Tibial artery (tissue), 4 donors: ENCODE measurements around the gene PRDM12.

ENCODE experiments used
- DNase-seq, 2 donors: peaks; one replicate each; pipeline ENCODE4 v3.0.0-alpha.2; 2019
- H3K27ac ChIP-seq, 2 donors: fragments of 200-600 bp; sonication (generic) in 1 of 2; 1 replicate in 1 of 2; 2 replicates in 1 of 2; pipeline ENCODE4 v1.5.1; 2018 to 2019; ENCODE audit warnings: mild to moderate bottlenecking in 1 of 2
- H3K27me3 ChIP-seq, 2 donors: fragments of 200-600 bp; sonication (generic) in 1 of 2; one replicate each; pipeline versions ENCODE4 v1.5.1 to v1.6.0; 2016 to 2019
- H3K36me3 ChIP-seq, 3 donors: fragments of 200-600 bp; sonication (generic) in 2 of 3; one replicate each; pipeline ENCODE4 v1.5.1; 2016 to 2019; ENCODE audit warnings: mild to moderate bottlenecking in 2 of 3
- H3K4me1 ChIP-seq, 4 donors: fragments of 200-600 bp; sonication (generic) in 2 of 4; 1 replicate in 3 of 4; 2 replicates in 1 of 4; pipeline ENCODE4 v1.5.1; 2016 to 2019
- H3K4me3 ChIP-seq, 2 donors: fragments of 200-600 bp; sonication (generic) in 1 of 2; 1 replicate in 1 of 2; 2 replicates in 1 of 2; pipeline ENCODE4 v1.5.1; 2018 to 2019; ENCODE audit warnings: mild to moderate bottlenecking in 2 of 2
- H3K9me3 ChIP-seq, 3 donors: fragments of 200-600 bp; sonication (generic) in 1 of 3; one replicate each; pipeline ENCODE4 v1.5.1; 2016 to 2019
- intact Hi-C: fragments of 100-400 bp; cut with DNase I; formaldehyde crosslinking; loops from one replicate; pipeline ENCODE4 v1.15.0; 2023; ENCODE audit warnings: low total_unique reads
- TF ChIP-seq, protein P1 (sequence below), 2 experiments: fragments of 200-600 bp in 1 of 2; fragments of 450-650 bp in 1 of 2; IDR thresholded peaks; one replicate each; pipeline ENCODE4 v1.5.1; 2017 to 2019; ENCODE audit warnings: antibody characterized with exemption in 2 of 2, mild to moderate bottlenecking in 1 of 2, moderate library complexity in 1 of 2

Gene PRDM12

DNA sequence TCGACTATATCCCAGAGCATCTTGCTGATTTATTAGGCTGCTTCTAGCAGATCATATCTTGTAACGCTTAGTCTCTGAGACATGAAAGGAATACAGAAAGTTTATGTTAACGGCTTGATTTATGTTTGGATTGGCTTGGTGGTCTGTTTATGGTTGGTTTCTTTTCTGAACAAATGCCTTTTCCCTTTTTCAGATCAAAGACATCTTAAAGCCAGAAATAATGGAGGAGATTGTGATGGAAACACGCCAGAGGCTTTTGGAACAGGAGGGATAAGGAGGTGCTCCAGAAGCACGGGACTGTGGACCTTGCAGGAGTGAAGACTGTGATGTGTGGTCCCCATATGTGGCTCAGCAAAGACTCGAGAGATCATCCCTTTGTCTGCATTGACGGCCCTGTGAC is 39.1 kb downstream of the PRDM12 start:
- intact Hi-C loops, result loop anchor here (5.0 kb wide), 2 partner anchors 64 to 344 kb away; no protein-coding TSS in a partner anchor
- H3K9me3 ChIP-seq, result no peaks in the 10 kb centered on the region
- peaks cover 0 to 15% (median 6%) of the 10 kb centered on the region in 4 donors for H3K4me1 ChIP-seq
- H3K4me3 ChIP-seq, result no peak overlapping the region
- H3K27ac ChIP-seq, result no peak overlapping the region
- TF ChIP-seq, protein P1, sequence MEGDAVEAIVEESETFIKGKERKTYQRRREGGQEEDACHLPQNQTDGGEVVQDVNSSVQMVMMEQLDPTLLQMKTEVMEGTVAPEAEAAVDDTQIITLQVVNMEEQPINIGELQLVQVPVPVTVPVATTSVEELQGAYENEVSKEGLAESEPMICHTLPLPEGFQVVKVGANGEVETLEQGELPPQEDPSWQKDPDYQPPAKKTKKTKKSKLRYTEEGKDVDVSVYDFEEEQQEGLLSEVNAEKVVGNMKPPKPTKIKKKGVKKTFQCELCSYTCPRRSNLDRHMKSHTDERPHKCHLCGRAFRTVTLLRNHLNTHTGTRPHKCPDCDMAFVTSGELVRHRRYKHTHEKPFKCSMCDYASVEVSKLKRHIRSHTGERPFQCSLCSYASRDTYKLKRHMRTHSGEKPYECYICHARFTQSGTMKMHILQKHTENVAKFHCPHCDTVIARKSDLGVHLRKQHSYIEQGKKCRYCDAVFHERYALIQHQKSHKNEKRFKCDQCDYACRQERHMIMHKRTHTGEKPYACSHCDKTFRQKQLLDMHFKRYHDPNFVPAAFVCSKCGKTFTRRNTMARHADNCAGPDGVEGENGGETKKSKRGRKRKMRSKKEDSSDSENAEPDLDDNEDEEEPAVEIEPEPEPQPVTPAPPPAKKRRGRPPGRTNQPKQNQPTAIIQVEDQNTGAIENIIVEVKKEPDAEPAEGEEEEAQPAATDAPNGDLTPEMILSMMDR (IDR thresholded peaks at IDR 0.05), result no peak
- H3K27me3 ChIP-seq, result no peaks in the 10 kb centered on the region
- no peak for DNase-seq
- H3K36me3 ChIP-seq, result peaks cover 36 to 72% (median 54%) of the 10 kb centered on the region in 3 donors

DNA sequence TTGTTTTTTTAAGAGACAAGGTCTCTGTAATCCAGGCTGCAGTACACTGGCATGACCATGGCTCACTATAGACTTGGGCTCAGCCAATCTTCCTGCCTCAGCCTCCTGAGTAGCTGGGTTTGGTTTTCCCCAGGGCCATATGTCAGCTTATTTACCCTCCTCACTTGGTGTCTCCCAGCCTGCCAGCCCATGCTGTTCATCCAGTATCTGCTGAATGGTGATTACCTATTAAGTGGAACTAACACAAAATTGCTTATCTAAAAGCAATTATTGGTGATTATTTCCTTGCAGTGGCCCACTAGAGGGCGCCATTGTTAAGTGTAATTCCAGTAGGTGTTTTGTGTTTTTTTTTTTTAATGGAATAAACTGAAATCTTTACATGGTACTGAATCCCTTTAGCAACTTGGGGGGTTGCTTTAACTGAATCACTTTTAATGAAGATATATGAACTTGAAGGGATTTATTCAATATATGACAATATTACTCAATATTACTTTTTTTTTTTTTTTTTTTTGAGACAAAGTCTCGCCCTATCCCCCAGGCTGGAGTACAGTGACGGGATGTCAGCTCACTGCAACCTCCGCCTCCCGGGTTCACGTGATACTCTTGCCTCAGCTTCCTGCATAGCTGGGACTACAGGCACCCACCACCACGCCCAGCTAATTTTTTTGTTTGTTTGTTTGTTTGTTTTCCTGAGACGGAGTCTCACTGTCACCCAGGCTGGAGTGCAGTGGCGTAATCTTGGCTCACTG is 43.0 kb downstream of the PRDM12 start:
- Histone ChIP-seq H3K9me3 (no peaks in the 10 kb centered on the region), H3K27me3 (no peaks in the 10 kb centered on the region), H3K36me3 (peaks cover 27 to 39% (median 29%) of the 10 kb centered on the region in 3 donors), H3K27ac (no peak overlapping the region), H3K4me3 (no peak overlapping the region), H3K4me1 (peaks cover 0 to 7% (median 3%) of the 10 kb centered on the region in 4 donors)
- intact Hi-C loops, result loop anchor here (2.0 kb wide), 1 partner anchor 235 kb away; no protein-coding TSS in a partner anchor
- DNase-seq, result peak; percentile 69 to 71
- TF ChIP-seq, protein P1 (IDR thresholded peaks at IDR 0.05), result peak; percentile 68 to 75

DNA sequence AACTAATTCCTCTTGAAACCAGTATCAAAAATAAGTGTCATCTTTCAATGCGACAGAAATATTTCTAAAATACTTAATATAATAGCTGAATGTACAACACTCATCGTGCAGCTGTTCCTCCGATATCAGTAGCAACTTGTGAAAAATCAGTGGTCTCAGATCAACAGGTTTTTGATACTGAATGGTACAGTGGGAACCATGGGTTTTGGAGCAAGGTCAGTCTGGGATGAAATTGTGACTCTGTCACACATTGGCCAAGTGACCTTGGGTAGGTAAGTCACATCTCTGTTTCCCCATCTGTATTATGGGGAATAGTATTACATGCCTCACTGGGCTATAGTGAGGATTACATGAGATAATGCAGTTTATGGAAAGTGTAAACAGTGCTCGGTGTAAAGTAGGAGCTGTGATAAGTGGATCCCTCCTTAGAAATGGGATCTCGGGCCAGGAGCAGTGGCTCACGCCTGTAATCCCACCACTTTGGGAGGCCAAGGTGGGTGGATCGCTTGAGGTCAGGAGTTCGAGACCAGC is 46.5 kb downstream of the PRDM12 start:
- peaks cover 0 to 21% (median 13%) of the 10 kb centered on the region in 4 donors for H3K4me1 ChIP-seq
- no peaks in the 10 kb centered on the region for H3K9me3 ChIP-seq
- TF ChIP-seq, protein P1 (IDR thresholded peaks at IDR 0.05), result no peak
- DNase-seq, result no peak
- H3K36me3 ChIP-seq, result peaks cover 0 to 6% (median 0%) of the 10 kb centered on the region in 3 donors
- no peak overlapping the region for H3K27ac ChIP-seq
- no peaks in the 10 kb centered on the region for H3K27me3 ChIP-seq
- intact Hi-C loops, result no loop called here
- no peak overlapping the region for H3K4me3 ChIP-seq

DNA sequence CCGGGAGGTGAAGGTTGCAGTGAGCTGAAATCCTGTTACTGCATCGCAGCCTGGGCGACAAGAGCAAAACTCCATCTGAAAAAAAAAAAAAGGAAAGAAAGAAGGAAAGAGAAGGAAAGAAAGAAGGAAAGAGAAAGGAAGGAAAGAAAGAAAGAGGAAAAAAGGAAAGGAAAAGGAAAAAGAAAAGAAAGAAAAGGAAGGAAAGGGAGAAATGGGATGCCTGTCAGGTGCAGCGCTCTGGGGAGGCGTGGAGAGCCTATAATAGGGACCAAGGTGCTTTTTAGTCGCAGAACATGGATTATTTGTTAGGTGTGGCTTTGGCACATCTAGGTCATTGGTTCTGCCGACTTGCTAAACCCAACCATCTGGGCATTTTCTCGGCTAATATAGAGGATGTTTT is 47.1 kb downstream of the PRDM12 start:
- no peaks in the 10 kb centered on the region for H3K9me3 ChIP-seq
- H3K36me3 ChIP-seq, result peaks cover 0 to under 1% (median 0%) of the 10 kb centered on the region in 3 donors
- intact Hi-C loops, result no loop called here
- DNase-seq, result no peak
- H3K4me1 ChIP-seq, result peaks cover 0 to 26% (median 15%) of the 10 kb centered on the region in 4 donors
- H3K4me3 ChIP-seq, result no peak overlapping the region
- H3K27me3 ChIP-seq, result no peaks in the 10 kb centered on the region
- TF ChIP-seq, protein P1 (IDR thresholded peaks at IDR 0.05), result no peak
- H3K27ac ChIP-seq, result no peak overlapping the region

DNA sequence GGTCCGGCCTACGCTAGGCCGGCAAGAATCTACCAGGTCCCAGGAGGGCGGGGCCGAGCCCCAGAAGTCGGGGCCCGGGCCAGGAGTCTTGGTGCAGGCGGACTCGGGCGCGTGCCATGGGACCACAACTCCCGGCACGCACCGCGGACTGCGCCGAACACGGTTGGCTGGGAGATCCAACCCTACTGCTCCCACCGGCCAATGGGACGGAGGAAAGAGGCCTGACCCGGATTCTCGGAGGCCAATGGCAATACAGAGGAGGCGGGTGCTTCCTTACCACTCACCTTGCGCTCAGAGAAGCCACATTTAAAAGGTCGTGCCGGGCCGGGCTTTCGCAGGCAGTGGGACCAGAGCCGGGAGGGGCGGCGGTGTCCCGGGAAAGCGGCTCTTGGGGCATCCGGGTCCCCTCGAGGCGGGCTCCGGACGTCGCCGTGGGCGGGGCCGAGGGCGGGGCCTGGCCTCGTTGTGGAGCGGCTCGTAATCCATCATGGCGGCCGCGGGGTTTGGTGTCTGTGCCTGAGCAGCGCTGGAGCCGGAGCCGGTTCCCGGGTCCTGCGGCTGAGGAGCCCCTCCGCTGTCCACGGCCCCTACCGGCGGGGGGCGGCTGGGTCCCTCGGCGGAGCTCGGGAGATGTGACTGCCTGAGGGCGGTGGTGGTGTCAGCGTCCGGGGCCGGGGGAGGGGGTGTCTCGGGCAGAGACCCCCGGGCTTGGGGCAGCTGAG is 48.3 kb downstream of the PRDM12 start:
- intact Hi-C loops, result loop anchor here (1.0 kb wide), 1 partner anchor 149 kb away; no protein-coding TSS in a partner anchor
- H3K27ac ChIP-seq, result peak overlapping the region; percentile 98
- H3K4me1 ChIP-seq, result peaks cover 0 to 37% (median 22%) of the 10 kb centered on the region in 4 donors

More for the DNA sequence above, 48.3 kb downstream of the PRDM12 start:
- Histone ChIP-seq H3K36me3 (no peaks in the 10 kb centered on the region), H3K4me3 (peak overlapping the region; percentile 96 to 98), H3K27me3 (no peaks in the 10 kb centered on the region), H3K9me3 (no peaks in the 10 kb centered on the region)
- TF ChIP-seq, protein P1 (IDR thresholded peaks at IDR 0.05), result peak in 1 of 2 experiments; percentile 16
- peak; percentile 99 for DNase-seq
